H9 (cell line): ENCODE data around the gene NIN. TPM values are rescaled to one million over a fixed set of nuclear protein-coding genes. Genes with fewer than 3 reads are reported as not detected.

Experiments used
- DNase-seq: peaks from one replicate; pipeline ENCODE4 v3.0.0-alpha.2; 2017
- H2AFZ ChIP-seq: one replicate; pipeline ENCODE4 v1.6.1; 2013; ENCODE audit warnings: mild to moderate bottlenecking, low read length, control low read depth, moderate library complexity
- H2AK5ac ChIP-seq: 2 replicates; pipeline ENCODE4 v1.6.1; 2013; ENCODE audit warnings: low read length, control low read depth, mixed read lengths; ENCODE audit not compliant: insufficient read length
- H2BK120ac ChIP-seq: one replicate; pipeline ENCODE4 v1.6.1; 2013; ENCODE audit warnings: low read depth, mild to moderate bottlenecking, low read length, control low read depth, inconsistent platforms; ENCODE audit not compliant: poor library complexity, severe bottlenecking
- H2BK12ac ChIP-seq: 2 replicates; pipeline ENCODE4 v1.6.1; 2013; ENCODE audit warnings: low read length, control low read depth, mixed read lengths, low read depth; ENCODE audit not compliant: insufficient read length
- H2BK15ac ChIP-seq: 2 replicates; pipeline ENCODE4 v1.6.1; 2013; ENCODE audit warnings: low read depth, low read length, control low read depth
- H2BK20ac ChIP-seq: one replicate; pipeline ENCODE4 v1.6.1; 2013; ENCODE audit warnings: low read depth, mild to moderate bottlenecking, low read length, control low read depth, inconsistent platforms; ENCODE audit not compliant: poor library complexity, severe bottlenecking
- H2BK5ac ChIP-seq: 2 replicates; pipeline ENCODE4 v1.6.1; 2013; ENCODE audit warnings: low read length, control low read depth, mixed read lengths; ENCODE audit not compliant: insufficient read length
- H3K14ac ChIP-seq: 2 replicates; pipeline ENCODE4 v1.6.1; 2013; ENCODE audit warnings: low read length, control low read depth; ENCODE audit not compliant: insufficient read depth
- H3K18ac ChIP-seq: 2 replicates; pipeline ENCODE4 v1.6.1; 2013; ENCODE audit warnings: low read depth, mild to moderate bottlenecking, mixed read lengths, low read length, control low read depth; ENCODE audit not compliant: insufficient read length
- H3K23ac ChIP-seq: 2 replicates; pipeline ENCODE4 v1.6.1; 2013; ENCODE audit warnings: low read length, control low read depth, mixed read lengths, low read depth; ENCODE audit not compliant: insufficient read length
- H3K23me2 ChIP-seq: 2 replicates; pipeline ENCODE4 v1.6.1; 2013; ENCODE audit warnings: low read depth, mild to moderate bottlenecking, mixed read lengths, low read length, control low read depth; ENCODE audit not compliant: insufficient read length, poor library complexity, severe bottlenecking
- H3K27ac ChIP-seq: 2 replicates; pipeline ENCODE4 v1.5.1; 2013; ENCODE audit warnings: low read length, control low read depth, mixed read lengths, low read depth; ENCODE audit not compliant: insufficient read length
- H3K27me3 ChIP-seq: 2 replicates; pipeline ENCODE4 v1.6.1; 2013; ENCODE audit warnings: low read length, control low read depth, inconsistent platforms; ENCODE audit not compliant: insufficient read depth
- H3K4ac ChIP-seq: 2 replicates; pipeline ENCODE4 v1.6.1; 2013; ENCODE audit warnings: low read depth, mild to moderate bottlenecking, control low read depth, inconsistent platforms, low read length, moderate library complexity
- H3K4me1 ChIP-seq: 2 replicates; pipeline ENCODE4 v1.6.1; 2013; ENCODE audit warnings: low read length, control low read depth, inconsistent platforms; ENCODE audit not compliant: insufficient read depth
- H3K4me2 ChIP-seq: 2 replicates; pipeline ENCODE4 v1.6.1; 2013; ENCODE audit warnings: low read length, control low read depth, mixed read lengths; ENCODE audit not compliant: insufficient read length, insufficient read depth
- H3K56ac ChIP-seq: 2 replicates; pipeline ENCODE4 v1.6.1; 2013; ENCODE audit warnings: low read depth, mild to moderate bottlenecking, mixed read lengths, low read length, control low read depth; ENCODE audit not compliant: insufficient read length
- H3K79me1 ChIP-seq: 2 replicates; pipeline ENCODE4 v1.6.1; 2013; ENCODE audit warnings: low read depth, mild to moderate bottlenecking, moderate library complexity, low read length, control low read depth, inconsistent platforms; ENCODE audit not compliant: insufficient read depth, poor library complexity, severe bottlenecking
- H3K79me2 ChIP-seq: 2 replicates; pipeline ENCODE4 v1.6.1; 2013; ENCODE audit warnings: low read length, control low read depth, inconsistent platforms; ENCODE audit not compliant: insufficient read depth
- H3K9ac ChIP-seq: 2 replicates; pipeline ENCODE4 v1.6.1; 2013; ENCODE audit warnings: low read length, control low read depth, mixed read lengths; ENCODE audit not compliant: insufficient read length; ENCODE audit errors: extremely low read depth
- H3K9me3 ChIP-seq: one replicate; pipeline ENCODE4 v1.6.1; 2013; ENCODE audit warnings: low read depth, low read length, inconsistent platforms; ENCODE audit not compliant: control insufficient read depth
- H3T11ph ChIP-seq: one replicate; pipeline ENCODE4 v1.6.1; 2013; ENCODE audit warnings: mild to moderate bottlenecking, low read length, control low read depth, inconsistent platforms
- H4K20me1 ChIP-seq: one replicate; pipeline ENCODE4 v1.6.1; 2013; ENCODE audit not compliant: control insufficient read depth, insufficient read length, insufficient read depth
- H4K5ac ChIP-seq: 2 replicates; pipeline ENCODE4 v1.6.1; 2013; ENCODE audit warnings: low read depth, mild to moderate bottlenecking, mixed read lengths, low read length, control low read depth; ENCODE audit not compliant: insufficient read length
- H4K8ac ChIP-seq: replicated peaks from 2 replicates; pipeline ENCODE4 v1.6.1; 2013; ENCODE audit warnings: low read length, control low read depth, mixed read lengths, low read depth; ENCODE audit not compliant: insufficient read length
- H4K91ac ChIP-seq: 2 replicates; pipeline ENCODE4 v1.6.1; 2013; ENCODE audit warnings: low read depth, mild to moderate bottlenecking, moderate library complexity, mixed read lengths, low read length, control low read depth; ENCODE audit not compliant: insufficient read length
- H3K27ac Mint-ChIP-seq, 3 experiments: 2 replicates in 2 of 3; 3 replicates in 1 of 3; pipeline ENCODE4 v1.8.0; 2020 to 2021; ENCODE audit warnings: mixed read lengths in 3 of 3, mild to moderate bottlenecking in 1 of 3, moderate library complexity in 1 of 3
- H3K27me3 Mint-ChIP-seq: 2 replicates; pipeline ENCODE4 v1.8.0; 2021; ENCODE audit warnings: low read depth, mild to moderate bottlenecking, moderate library complexity, mixed read lengths
- H3K36me3 Mint-ChIP-seq, 3 experiments: 2 replicates in 2 of 3; 3 replicates in 1 of 3; pipeline ENCODE4 v1.8.0; 2020 to 2021; ENCODE audit warnings: low read depth in 3 of 3, mixed read lengths in 3 of 3; ENCODE audit not compliant: insufficient read depth in 1 of 3
- H3K4me1 Mint-ChIP-seq, 2 experiments: 2 replicates each; pipeline ENCODE4 v1.8.0; 2020; ENCODE audit warnings: mixed read lengths in 2 of 2
- H3K4me3 Mint-ChIP-seq, 2 experiments: 2 replicates in 1 of 2; 3 replicates in 1 of 2; pipeline ENCODE4 v1.8.0; 2020 to 2021; ENCODE audit warnings: mild to moderate bottlenecking in 2 of 2, mixed read lengths in 2 of 2, moderate library complexity in 1 of 2
- H3K9me3 Mint-ChIP-seq, 2 experiments: 2 replicates in 1 of 2; 3 replicates in 1 of 2; pipeline ENCODE4 v1.8.0; 2020; ENCODE audit warnings: mild to moderate bottlenecking in 2 of 2, mixed read lengths in 2 of 2, moderate library complexity in 1 of 2
- CTCF ChIP-seq: fragments of 200-600 bp; sonication (generic); conservative IDR thresholded peaks from 3 replicates; pipeline ENCODE4 v1.8.0; 2021; ENCODE audit warnings: antibody characterized with exemption, mild to moderate bottlenecking
- WGBS: extraction: QIAGEN DNeasy Blood & Tissue Kit; methylation state at CpG from one replicate; pipeline ENCODE4 v1.1.7; 2013; ENCODE audit warnings: missing lambda C conversion rate, low lambda C conversion rate, mixed read lengths; ENCODE audit not compliant: insufficient read length; ENCODE audit errors: extremely low coverage; 5-methylcytosine and 5-hydroxymethylcytosine counted together
- total RNA-seq: library from RNA; stranded (reverse); gene quantifications from 2 replicates; pipeline ENCODE4 v1.2.1, GENCODE V29; 2021

Gene NIN
- total RNA-seq, 1 experiment from 2014 or later = 18.4 TPM

GRCh38 chr14:50792051-50792477, 38.9 kb downstream of the NIN start:
- Mint-ChIP-seq H3K4me1 (peaks cover 8 to 9% of the 10 kb centered on the region in 2 experiments), H3K9me3 (no peaks in the 10 kb centered on the region), H3K4me3 (no peak overlapping the region), H3K27ac (no peak overlapping the region), H3K27me3 (no peaks in the 10 kb centered on the region), H3K36me3 (peaks cover 0 to 9% (median 0%) of the 10 kb centered on the region in 3 experiments; a peak in 4 of 7 replicates)
- no peak overlapping the region for H3T11ph ChIP-seq
- DNase-seq = no peak
- no CpG with 5 or more reads among the region's 6 CpGs for WGBS
- no peak overlapping the region for H2BK120ac ChIP-seq
- H3K9ac ChIP-seq = no peak overlapping the region
- no peak for TF ChIP-seq CTCF
- H3K9me3 ChIP-seq = no peaks in the 10 kb centered on the region
- no peak overlapping the region for H3K14ac ChIP-seq
- H3K27me3 ChIP-seq = no peaks in the 10 kb centered on the region
- no peak overlapping the region for H3K23ac ChIP-seq
- H3K79me2 ChIP-seq = no peaks in the 10 kb centered on the region
- H3K79me1 ChIP-seq = no peaks in the 10 kb centered on the region
- no peak overlapping the region for H2BK5ac ChIP-seq
- no peak overlapping the region for H3K4ac ChIP-seq
- H2BK20ac ChIP-seq = no peak overlapping the region
- H2AK5ac ChIP-seq = no peak overlapping the region
- H3K27ac ChIP-seq = no peak overlapping the region
- H2BK15ac ChIP-seq = no peak overlapping the region
- H4K91ac ChIP-seq = no peak overlapping the region
- H4K8ac ChIP-seq = no peak overlapping the region
- H2BK12ac ChIP-seq = no peak overlapping the region
- no peak overlapping the region for H3K18ac ChIP-seq
- H3K56ac ChIP-seq = no peak overlapping the region
- H3K23me2 ChIP-seq = no peaks in the 10 kb centered on the region
- no peaks in the 10 kb centered on the region; the same call in 1 of the 2 replicates for H3K4me1 ChIP-seq
- no peak overlapping the region for H2AFZ ChIP-seq
- no peak overlapping the region for H4K5ac ChIP-seq
- H4K20me1 ChIP-seq = no peaks in the 10 kb centered on the region
- H3K4me2 ChIP-seq = no peak overlapping the region
